ENCODE measurements around the gene MYEF2. TPM values are rescaled to one million over a fixed set of nuclear protein-coding genes. Genes with fewer than 3 reads are reported as not detected.

The MYEF2 gene
- total RNA-seq, 4 donors from 2014 or later: 5.1 to 44.6 (median 10.1) TPM

GRCh38 chr15:48096813-48097212, 81.3 kb downstream of the MYEF2 start:
- no peaks in the 10 kb centered on the region for H3K9me3 ChIP-seq
- no peaks in the 10 kb centered on the region for H3K4me1 ChIP-seq
- H3K27ac ChIP-seq: no peak overlapping the region
- TF ChIP-seq CTCF (IDR thresholded peaks at IDR 0.05): no peak
- TF ChIP-seq POLR2A (IDR thresholded peaks at IDR 0.05): no peak
- no peaks in the 10 kb centered on the region for H3K36me3 ChIP-seq
- H3K27me3 ChIP-seq: no peaks in the 10 kb centered on the region
- H3K4me3 ChIP-seq: no peak overlapping the region
- no peak for DNase-seq

- no peak overlapping the region for H3K4me3 ChIP-seq
- no peak for DNase-seq
- H3K27ac ChIP-seq: no peak overlapping the region
- no peak for TF ChIP-seq CTCF (IDR thresholded peaks at IDR 0.05)
- TF ChIP-seq POLR2A (IDR thresholded peaks at IDR 0.05): no peak
- no peaks in the 10 kb centered on the region for H3K4me1 ChIP-seq
- no peaks in the 10 kb centered on the region for H3K27me3 ChIP-seq
- no peaks in the 10 kb centered on the region for H3K9me3 ChIP-seq
- H3K36me3 ChIP-seq: no peaks in the 10 kb centered on the region
Measured at GRCh38 chr15:48096355-48096786, 81.7 kb downstream of the MYEF2 start.

- Histone ChIP-seq H3K36me3 (no peaks in the 10 kb centered on the region), H3K4me3 (no peak overlapping the region), H3K9me3 (no peaks in the 10 kb centered on the region), H3K27me3 (no peaks in the 10 kb centered on the region), H3K4me1 (no peaks in the 10 kb centered on the region), H3K27ac (no peak overlapping the region)
- TF ChIP-seq CTCF (IDR thresholded peaks at IDR 0.05) (no peak), POLR2A (IDR thresholded peaks at IDR 0.05) (no peak)
- DNase-seq: no peak
Measured at GRCh38 chr15:48091522-48091921, 86.6 kb downstream of the MYEF2 start.

GRCh38 chr15:48090666-48091065, 87.4 kb downstream of the MYEF2 start:
- H3K4me1 ChIP-seq: no peaks in the 10 kb centered on the region
- no peak overlapping the region for H3K27ac ChIP-seq
- H3K36me3 ChIP-seq: no peaks in the 10 kb centered on the region
- no peaks in the 10 kb centered on the region for H3K27me3 ChIP-seq
- TF ChIP-seq POLR2A (IDR thresholded peaks at IDR 0.05) (no peak), CTCF (IDR thresholded peaks at IDR 0.05) (no peak)
- H3K9me3 ChIP-seq: no peaks in the 10 kb centered on the region
- DNase-seq: no peak
- H3K4me3 ChIP-seq: no peak overlapping the region

- Histone ChIP-seq H3K27ac (no peak overlapping the region), H3K27me3 (no peaks in the 10 kb centered on the region), H3K9me3 (no peaks in the 10 kb centered on the region), H3K4me3 (no peak overlapping the region), H3K4me1 (no peaks in the 10 kb centered on the region), H3K36me3 (no peaks in the 10 kb centered on the region)
- DNase-seq: no peak
- TF ChIP-seq POLR2A (IDR thresholded peaks at IDR 0.05): no peak
- TF ChIP-seq CTCF (IDR thresholded peaks at IDR 0.05): no peak
Measured at GRCh38 chr15:48090115-48090514, 88.0 kb downstream of the MYEF2 start.

- no peaks in the 10 kb centered on the region for H3K36me3 ChIP-seq
- no peaks in the 10 kb centered on the region for H3K4me1 ChIP-seq
- H3K27me3 ChIP-seq: no peaks in the 10 kb centered on the region
- no peak for TF ChIP-seq CTCF (IDR thresholded peaks at IDR 0.05)
- TF ChIP-seq POLR2A (IDR thresholded peaks at IDR 0.05): no peak
- no peak for DNase-seq
- H3K9me3 ChIP-seq: no peaks in the 10 kb centered on the region
- no peak overlapping the region for H3K27ac ChIP-seq
- H3K4me3 ChIP-seq: no peak overlapping the region
Measured at GRCh38 chr15:48089702-48090101, 88.4 kb downstream of the MYEF2 start.
